ENCODE results near the gene PNLDC1.
"Not testable (repeated sequence)": the region's sequence is repeated elsewhere in the genome, so short reads cannot be mapped to it uniquely, and the experiment has no call there.

Gene PNLDC1

GRCh38 chr6:159788753-159789376, 11.2 kb upstream of the PNLDC1 start:
- DNase-seq, result no peak

GRCh38 chr6:159789377-159790148, 10.5 kb upstream of the PNLDC1 start, which contains the start of gene TCP1:
TSS of gene TCP1 (minus strand) at chr6:159789602. CDS start at chr6:159789468, 134 bp downstream.
- peak; percentile 96 for DNase-seq

GRCh38 chr6:159790149-159790955, 9.7 kb upstream of the PNLDC1 start, which contains the start of gene MRPL18:
TSS of gene MRPL18 (plus strand) at chr6:159790467. CDS start at chr6:159790588, 121 bp downstream.
- DNase-seq, result peak; percentile 84

GRCh38 chr6:159790956-159791598, 9.0 kb upstream of the PNLDC1 start:
- DNase-seq, result no peak

GRCh38 chr6:159794976-159795375, 5.1 kb upstream of the PNLDC1 start:
- not testable (repeated sequence) for DNase-seq

GRCh38 chr6:159797554-159797953, 2.5 kb upstream of the PNLDC1 start:
- no peak for DNase-seq

GRCh38 chr6:159801935-159802334, 1.9 kb downstream of the PNLDC1 start:
- no peak for DNase-seq

GRCh38 chr6:159804504-159804903, 4.4 kb downstream of the PNLDC1 start:
- DNase-seq, result no peak

GRCh38 chr6:159805440-159806020, 5.5 kb downstream of the PNLDC1 start:
- no peak for DNase-seq

- no peak for DNase-seq
These were observed 6.0 kb downstream of the PNLDC1 start for GRCh38 chr6:159806021-159806458.

- DNase-seq, result no peak
These were observed 7.2 kb downstream of the PNLDC1 start for GRCh38 chr6:159807150-159807858.

GRCh38 chr6:159808647-159809046, 8.6 kb downstream of the PNLDC1 start:
- DNase-seq, result no peak

GRCh38 chr6:159809149-159809548, 9.1 kb downstream of the PNLDC1 start:
- DNase-seq, result no peak

GRCh38 chr6:159813781-159814180, 13.7 kb downstream of the PNLDC1 start:
- DNase-seq, result no peak

GRCh38 chr6:159815410-159815809, 15.3 kb downstream of the PNLDC1 start:
- no peak for DNase-seq

GRCh38 chr6:159816775-159817174, 16.7 kb downstream of the PNLDC1 start:
- DNase-seq, result not testable (repeated sequence)

- no peak for DNase-seq
These were observed 18.1 kb downstream of the PNLDC1 start for GRCh38 chr6:159817951-159818739.

GRCh38 chr6:159819098-159819497, 19.0 kb downstream of the PNLDC1 start:
- no peak for DNase-seq

- DNase-seq, result peak; percentile 9
These were observed 20.0 kb downstream of the PNLDC1 start for GRCh38 chr6:159819932-159820640.

- DNase-seq, result no peak
These were observed 21.0 kb downstream of the PNLDC1 start for GRCh38 chr6:159821122-159821521.
